Neural progenitor cell (in vitro differentiated cells): Measurements from ENCODE around the gene SMIM22.

Source experiments
- CTCF ChIP-seq: fragments of 200-600 bp; sonication (generic); IDR thresholded peaks from 2 replicates; pipeline ENCODE4 v1.5.1; 2017; ENCODE audit warnings: antibody characterized with exemption, mild to moderate bottlenecking
- EZH2phosphoT487 ChIP-seq: fragments of 200-600 bp; sonication (generic); IDR thresholded peaks from 2 replicates; pipeline ENCODE4 v1.6.1; 2017; ENCODE audit warnings: antibody characterized with exemption

DNA sequence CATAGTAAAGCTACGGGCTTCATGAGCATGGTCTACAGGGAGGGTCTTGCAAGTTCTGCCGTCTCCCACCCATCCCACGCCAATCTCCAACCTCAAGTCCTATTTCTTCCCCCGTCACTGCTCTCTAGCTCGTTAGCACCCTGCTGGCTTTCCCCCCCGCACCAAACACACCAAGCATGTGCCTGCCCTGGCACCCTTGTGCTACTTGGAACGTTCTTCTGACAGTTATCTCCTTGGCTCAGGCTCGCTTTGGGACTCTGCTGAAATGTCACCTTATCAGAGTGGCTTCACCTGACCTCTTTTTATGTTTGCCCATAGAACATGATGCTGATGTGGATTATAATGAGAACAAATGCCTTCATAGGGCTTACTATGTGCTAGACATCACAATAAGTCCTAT lies 30.0 kb downstream of the SMIM22 start:
- TF ChIP-seq CTCF = no peak
- no peak for TF ChIP-seq EZH2phosphoT487
